H9 (cell line): ENCODE measurements around the gene LGR5. TPM values are rescaled to one million over a fixed set of nuclear protein-coding genes. Genes with fewer than 3 reads are reported as not detected.

ENCODE experiments used
- DNase-seq: peaks from one replicate; pipeline ENCODE4 v3.0.0-alpha.2; 2017
- H2AFZ ChIP-seq: one replicate; pipeline ENCODE4 v1.6.1; 2013; ENCODE audit warnings: mild to moderate bottlenecking, low read length, control low read depth, moderate library complexity
- H2AK5ac ChIP-seq: 2 replicates; pipeline ENCODE4 v1.6.1; 2013; ENCODE audit warnings: low read length, control low read depth, mixed read lengths; ENCODE audit not compliant: insufficient read length
- H2BK120ac ChIP-seq: one replicate; pipeline ENCODE4 v1.6.1; 2013; ENCODE audit warnings: low read depth, mild to moderate bottlenecking, low read length, control low read depth, inconsistent platforms; ENCODE audit not compliant: poor library complexity, severe bottlenecking
- H2BK12ac ChIP-seq: 2 replicates; pipeline ENCODE4 v1.6.1; 2013; ENCODE audit warnings: low read length, control low read depth, mixed read lengths, low read depth; ENCODE audit not compliant: insufficient read length
- H2BK15ac ChIP-seq: 2 replicates; pipeline ENCODE4 v1.6.1; 2013; ENCODE audit warnings: low read depth, low read length, control low read depth
- H2BK20ac ChIP-seq: one replicate; pipeline ENCODE4 v1.6.1; 2013; ENCODE audit warnings: low read depth, mild to moderate bottlenecking, low read length, control low read depth, inconsistent platforms; ENCODE audit not compliant: poor library complexity, severe bottlenecking
- H2BK5ac ChIP-seq: 2 replicates; pipeline ENCODE4 v1.6.1; 2013; ENCODE audit warnings: low read length, control low read depth, mixed read lengths; ENCODE audit not compliant: insufficient read length
- H3K14ac ChIP-seq: 2 replicates; pipeline ENCODE4 v1.6.1; 2013; ENCODE audit warnings: low read length, control low read depth; ENCODE audit not compliant: insufficient read depth
- H3K18ac ChIP-seq: 2 replicates; pipeline ENCODE4 v1.6.1; 2013; ENCODE audit warnings: low read depth, mild to moderate bottlenecking, mixed read lengths, low read length, control low read depth; ENCODE audit not compliant: insufficient read length
- H3K23ac ChIP-seq: 2 replicates; pipeline ENCODE4 v1.6.1; 2013; ENCODE audit warnings: low read length, control low read depth, mixed read lengths, low read depth; ENCODE audit not compliant: insufficient read length
- H3K23me2 ChIP-seq: 2 replicates; pipeline ENCODE4 v1.6.1; 2013; ENCODE audit warnings: low read depth, mild to moderate bottlenecking, mixed read lengths, low read length, control low read depth; ENCODE audit not compliant: insufficient read length, poor library complexity, severe bottlenecking
- H3K27ac ChIP-seq: 2 replicates; pipeline ENCODE4 v1.5.1; 2013; ENCODE audit warnings: low read length, control low read depth, mixed read lengths, low read depth; ENCODE audit not compliant: insufficient read length
- H3K27me3 ChIP-seq: 2 replicates; pipeline ENCODE4 v1.6.1; 2013; ENCODE audit warnings: low read length, control low read depth, inconsistent platforms; ENCODE audit not compliant: insufficient read depth
- H3K4ac ChIP-seq: 2 replicates; pipeline ENCODE4 v1.6.1; 2013; ENCODE audit warnings: low read depth, mild to moderate bottlenecking, control low read depth, inconsistent platforms, low read length, moderate library complexity
- H3K4me1 ChIP-seq: 2 replicates; pipeline ENCODE4 v1.6.1; 2013; ENCODE audit warnings: low read length, control low read depth, inconsistent platforms; ENCODE audit not compliant: insufficient read depth
- H3K4me2 ChIP-seq: 2 replicates; pipeline ENCODE4 v1.6.1; 2013; ENCODE audit warnings: low read length, control low read depth, mixed read lengths; ENCODE audit not compliant: insufficient read length, insufficient read depth
- H3K56ac ChIP-seq: 2 replicates; pipeline ENCODE4 v1.6.1; 2013; ENCODE audit warnings: low read depth, mild to moderate bottlenecking, mixed read lengths, low read length, control low read depth; ENCODE audit not compliant: insufficient read length
- H3K79me1 ChIP-seq: 2 replicates; pipeline ENCODE4 v1.6.1; 2013; ENCODE audit warnings: low read depth, mild to moderate bottlenecking, moderate library complexity, low read length, control low read depth, inconsistent platforms; ENCODE audit not compliant: insufficient read depth, poor library complexity, severe bottlenecking
- H3K79me2 ChIP-seq: 2 replicates; pipeline ENCODE4 v1.6.1; 2013; ENCODE audit warnings: low read length, control low read depth, inconsistent platforms; ENCODE audit not compliant: insufficient read depth
- H3K9ac ChIP-seq: 2 replicates; pipeline ENCODE4 v1.6.1; 2013; ENCODE audit warnings: low read length, control low read depth, mixed read lengths; ENCODE audit not compliant: insufficient read length; ENCODE audit errors: extremely low read depth
- H3K9me3 ChIP-seq: one replicate; pipeline ENCODE4 v1.6.1; 2013; ENCODE audit warnings: low read depth, low read length, inconsistent platforms; ENCODE audit not compliant: control insufficient read depth
- H3T11ph ChIP-seq: one replicate; pipeline ENCODE4 v1.6.1; 2013; ENCODE audit warnings: mild to moderate bottlenecking, low read length, control low read depth, inconsistent platforms
- H4K20me1 ChIP-seq: one replicate; pipeline ENCODE4 v1.6.1; 2013; ENCODE audit not compliant: control insufficient read depth, insufficient read length, insufficient read depth
- H4K5ac ChIP-seq: 2 replicates; pipeline ENCODE4 v1.6.1; 2013; ENCODE audit warnings: low read depth, mild to moderate bottlenecking, mixed read lengths, low read length, control low read depth; ENCODE audit not compliant: insufficient read length
- H4K8ac ChIP-seq: replicated peaks from 2 replicates; pipeline ENCODE4 v1.6.1; 2013; ENCODE audit warnings: low read length, control low read depth, mixed read lengths, low read depth; ENCODE audit not compliant: insufficient read length
- H4K91ac ChIP-seq: 2 replicates; pipeline ENCODE4 v1.6.1; 2013; ENCODE audit warnings: low read depth, mild to moderate bottlenecking, moderate library complexity, mixed read lengths, low read length, control low read depth; ENCODE audit not compliant: insufficient read length
- H3K27ac Mint-ChIP-seq, 3 experiments: 2 replicates in 2 of 3; 3 replicates in 1 of 3; pipeline ENCODE4 v1.8.0; 2020 to 2021; ENCODE audit warnings: mixed read lengths in 3 of 3, mild to moderate bottlenecking in 1 of 3, moderate library complexity in 1 of 3
- H3K27me3 Mint-ChIP-seq: 2 replicates; pipeline ENCODE4 v1.8.0; 2021; ENCODE audit warnings: low read depth, mild to moderate bottlenecking, moderate library complexity, mixed read lengths
- H3K36me3 Mint-ChIP-seq, 3 experiments: 2 replicates in 2 of 3; 3 replicates in 1 of 3; pipeline ENCODE4 v1.8.0; 2020 to 2021; ENCODE audit warnings: low read depth in 3 of 3, mixed read lengths in 3 of 3; ENCODE audit not compliant: insufficient read depth in 1 of 3
- H3K4me1 Mint-ChIP-seq, 2 experiments: 2 replicates each; pipeline ENCODE4 v1.8.0; 2020; ENCODE audit warnings: mixed read lengths in 2 of 2
- H3K4me3 Mint-ChIP-seq, 2 experiments: 2 replicates in 1 of 2; 3 replicates in 1 of 2; pipeline ENCODE4 v1.8.0; 2020 to 2021; ENCODE audit warnings: mild to moderate bottlenecking in 2 of 2, mixed read lengths in 2 of 2, moderate library complexity in 1 of 2
- H3K9me3 Mint-ChIP-seq, 2 experiments: 2 replicates in 1 of 2; 3 replicates in 1 of 2; pipeline ENCODE4 v1.8.0; 2020; ENCODE audit warnings: mild to moderate bottlenecking in 2 of 2, mixed read lengths in 2 of 2, moderate library complexity in 1 of 2
- CTCF ChIP-seq: fragments of 200-600 bp; sonication (generic); conservative IDR thresholded peaks from 3 replicates; pipeline ENCODE4 v1.8.0; 2021; ENCODE audit warnings: antibody characterized with exemption, mild to moderate bottlenecking
- WGBS: extraction: QIAGEN DNeasy Blood & Tissue Kit; methylation state at CpG from one replicate; pipeline ENCODE4 v1.1.7; 2013; ENCODE audit warnings: missing lambda C conversion rate, low lambda C conversion rate, mixed read lengths; ENCODE audit not compliant: insufficient read length; ENCODE audit errors: extremely low coverage; 5-methylcytosine and 5-hydroxymethylcytosine counted together
- total RNA-seq: library from RNA; stranded (reverse); gene quantifications from 2 replicates; pipeline ENCODE4 v1.2.1, GENCODE V29; 2021

The LGR5 gene
- total RNA-seq, 1 experiment from 2014 or later, result 0.09 TPM

GRCh38 chr12:71492604-71493003 lies 53.0 kb downstream of the LGR5 start:
- Histone ChIP-seq H3K14ac (no peak overlapping the region), H3K4me2 (no peak overlapping the region), H4K20me1 (no peaks in the 10 kb centered on the region), H2BK20ac (no peak overlapping the region), H3K23me2 (no peaks in the 10 kb centered on the region), H4K8ac (no peak overlapping the region), H2BK15ac (no peak overlapping the region), H3K23ac (no peak overlapping the region), H3K56ac (no peak overlapping the region), H3K79me1 (no peaks in the 10 kb centered on the region), H2AK5ac (no peak overlapping the region), H2BK12ac (no peak overlapping the region), H2BK5ac (no peak overlapping the region), H3K9me3 (no peaks in the 10 kb centered on the region), H4K91ac (no peak overlapping the region), H3K18ac (no peak overlapping the region), H3K9ac (no peak overlapping the region), H3K79me2 (no peaks in the 10 kb centered on the region), H4K5ac (no peak overlapping the region), H3T11ph (no peak overlapping the region), H3K27ac (no peak overlapping the region), H2BK120ac (no peak overlapping the region), H3K27me3 (no peaks in the 10 kb centered on the region), H3K4ac (no peak overlapping the region), H3K4me1 (no peaks in the 10 kb centered on the region), H2AFZ (no peak overlapping the region)
- Mint-ChIP-seq H3K36me3 (peaks cover 0 to 7% (median 0%) of the 10 kb centered on the region in 3 experiments; a peak in 4 of 7 replicates), H3K4me3 (no peak overlapping the region), H3K27ac (no peak overlapping the region), H3K4me1 (no peaks in the 10 kb centered on the region), H3K27me3 (no peaks in the 10 kb centered on the region), H3K9me3 (peaks cover 5 to 9% of the 10 kb centered on the region in 2 experiments; a peak in 4 of 5 replicates)
- TF ChIP-seq CTCF, result no peak
- WGBS, result no CpG with 5 or more reads among the region's 2 CpGs
- DNase-seq, result no peak
